Esophagus muscularis mucosa (tissue), 3 donors: ENCODE results near the gene ZFHX3.

Experiments
- EP300 ChIP-seq: sonication (generic); formaldehyde crosslinking; IDR thresholded peaks from one replicate; pipeline ENCODE4 v1.6.1; 2017; ENCODE audit warnings: antibody characterized with exemption
- POLR2A ChIP-seq: fragments of 450-650 bp; IDR thresholded peaks from one replicate; pipeline ENCODE4 v1.6.1; 2017; ENCODE audit warnings: antibody characterized with exemption, moderate library complexity, mild to moderate bottlenecking, low read depth
- POLR2AphosphoS5 ChIP-seq, 2 donors: sonication (generic); formaldehyde crosslinking; IDR thresholded peaks; one replicate each; pipeline ENCODE4 v1.6.1; 2017; ENCODE audit warnings: antibody characterized with exemption in 2 of 2

DNA sequence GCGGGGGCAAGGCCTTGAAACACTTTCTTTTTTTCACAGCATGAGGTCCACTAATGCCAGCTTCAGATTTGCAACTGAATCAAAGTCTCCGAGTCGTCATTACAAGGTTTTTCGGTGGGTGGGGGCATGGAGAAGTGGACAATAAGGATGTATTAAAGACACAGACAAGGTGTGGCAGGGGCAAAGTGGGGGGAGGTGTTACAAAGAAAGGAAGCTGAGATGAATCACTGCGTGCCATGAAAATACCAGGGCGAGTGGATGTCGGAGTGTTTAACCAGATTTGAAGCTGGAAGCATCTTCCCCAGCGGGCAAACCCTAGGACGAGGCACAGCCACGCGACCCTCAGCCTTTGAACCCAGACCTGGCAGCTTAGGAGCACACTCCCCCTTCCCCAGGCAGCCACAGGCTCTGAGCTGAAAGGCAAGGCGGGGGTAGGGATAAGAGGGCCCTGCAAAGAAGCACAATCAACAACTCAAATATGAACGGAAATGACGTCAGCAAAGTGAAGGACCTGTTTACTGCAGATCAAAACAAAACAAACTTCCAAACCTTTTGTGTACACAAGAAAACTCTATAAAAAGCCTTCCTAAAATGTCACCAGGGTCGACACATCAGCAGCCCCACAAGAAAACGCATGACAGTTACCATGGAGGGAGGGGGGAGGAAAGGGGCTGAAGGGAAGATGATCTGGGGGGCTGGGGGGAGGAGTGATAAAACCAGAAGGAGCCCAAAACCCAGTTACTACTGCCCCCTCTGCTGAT is 5.6 kb upstream of the ZFHX3 start:
- TF ChIP-seq POLR2AphosphoS5 (IDR thresholded peaks at IDR 0.05): peak in 1 of 2 donors; percentile 21
- TF ChIP-seq EP300: no peak
- TF ChIP-seq POLR2A: no peak
